ENCODE results near the gene DDAH2.
A peak's percentile ranks its signal among the peaks of the same experiment; 100 is the strongest.

Gene DDAH2

GRCh38 chr6:31712296-31712695, 16.8 kb downstream of the DDAH2 start:
- ATAC-seq: peak; percentile 77
- TF ChIP-seq ARNTL (CRISPR knock-in tag; IDR thresholded peaks at IDR 0.05; ENCODE audit: borderline replicate concordance, low read depth) (no peak), PATZ1 (CRISPR knock-in tag; IDR thresholded peaks at IDR 0.05; ENCODE audit: borderline replicate concordance) (no peak), TOX (CRISPR knock-in tag; IDR thresholded peaks at IDR 0.05; ENCODE audit: borderline replicate concordance) (no peak), ZNF70 (CRISPR knock-in tag; IDR thresholded peaks at IDR 0.05) (no peak), CSDC2 (CRISPR knock-in tag; IDR thresholded peaks at IDR 0.05) (no peak), RARB (CRISPR knock-in tag; IDR thresholded peaks at IDR 0.05) (no peak), ZFP3 (CRISPR knock-in tag; IDR thresholded peaks at IDR 0.05) (no peak), POU6F1 (CRISPR knock-in tag; IDR thresholded peaks at IDR 0.05; ENCODE audit: borderline replicate concordance, low read depth) (no peak), ESRRG (CRISPR knock-in tag; IDR thresholded peaks at IDR 0.05) (no peak), CREB5 (CRISPR knock-in tag; IDR thresholded peaks at IDR 0.05; ENCODE audit: low read depth) (no peak), CSRNP3 (CRISPR knock-in tag; IDR thresholded peaks at IDR 0.05) (no peak)

GRCh38 chr6:31711233-31711632, 17.9 kb downstream of the DDAH2 start:
- TF ChIP-seq ISL1 (CRISPR knock-in tag; IDR thresholded peaks at IDR 0.05) (no peak), CSRNP3 (CRISPR knock-in tag; IDR thresholded peaks at IDR 0.05) (no peak), ESRRG (CRISPR knock-in tag; IDR thresholded peaks at IDR 0.05) (no peak), CSDC2 (CRISPR knock-in tag; IDR thresholded peaks at IDR 0.05) (no peak), PATZ1 (CRISPR knock-in tag; IDR thresholded peaks at IDR 0.05; ENCODE audit: borderline replicate concordance) (no peak), POU6F1 (CRISPR knock-in tag; IDR thresholded peaks at IDR 0.05; ENCODE audit: borderline replicate concordance, low read depth) (no peak), CREB5 (CRISPR knock-in tag; IDR thresholded peaks at IDR 0.05; ENCODE audit: low read depth) (no peak), SNAI2 (CRISPR knock-in tag; IDR thresholded peaks at IDR 0.05) (no peak), RARB (CRISPR knock-in tag; IDR thresholded peaks at IDR 0.05) (no peak), TCF4 (CRISPR knock-in tag; IDR thresholded peaks at IDR 0.05; ENCODE audit: borderline replicate concordance) (no peak), PPARA (CRISPR knock-in tag; IDR thresholded peaks at IDR 0.05; ENCODE audit: borderline replicate concordance) (no peak), ZNF8 (CRISPR knock-in tag; IDR thresholded peaks at IDR 0.05) (no peak), TOX (CRISPR knock-in tag; IDR thresholded peaks at IDR 0.05; ENCODE audit: borderline replicate concordance) (no peak), ZNF565 (CRISPR knock-in tag; conservative IDR thresholded peaks at IDR 0.05; ENCODE audit: low read depth) (no peak), ZC3H10 (CRISPR knock-in tag; IDR thresholded peaks at IDR 0.05) (no peak)
- ATAC-seq: no peak
